ENCODE data around the gene BCAM. TPM values are rescaled to one million over a fixed set of nuclear protein-coding genes. Genes with fewer than 3 reads are reported as not detected.
A peak's percentile ranks its signal among the peaks of the same experiment; 100 is the strongest.

BCAM gene
- total RNA-seq, 1 donor from 2014 or later, result 355 TPM

GRCh38 chr19:44840811-44841210, 31.9 kb downstream of the BCAM start:
- H3K36me3 Mint-ChIP-seq, result no peaks in the 10 kb centered on the region
- peaks cover 4% of the 10 kb centered on the region for H3K4me1 Mint-ChIP-seq
- H3K27ac Mint-ChIP-seq, result no peak overlapping the region
- no peak for TF ChIP-seq CTCF (IDR thresholded peaks at IDR 0.05; ENCODE audit: unreplicated experiment)
- H3K4me3 Mint-ChIP-seq, result no peak overlapping the region
- H3K9me3 Mint-ChIP-seq, result no peaks in the 10 kb centered on the region
- H3K27me3 Mint-ChIP-seq (ENCODE audit: low read depth), result peaks cover 2% of the 10 kb centered on the region
- no peak for DNase-seq (ENCODE audit: low spot score in 2 of 2, unreplicated experiment in 2 of 2)

GRCh38 chr19:44841231-44841630, 32.3 kb downstream of the BCAM start:
- Mint-ChIP-seq H3K36me3 (no peaks in the 10 kb centered on the region), H3K27me3 (ENCODE audit: low read depth) (no peaks in the 10 kb centered on the region), H3K4me3 (no peak overlapping the region), H3K9me3 (no peaks in the 10 kb centered on the region), H3K4me1 (peaks cover 4% of the 10 kb centered on the region), H3K27ac (no peak overlapping the region)
- no peak for DNase-seq (ENCODE audit: low spot score in 2 of 2, unreplicated experiment in 2 of 2)
- TF ChIP-seq CTCF (IDR thresholded peaks at IDR 0.05; ENCODE audit: unreplicated experiment), result no peak

GRCh38 chr19:44845286-44845611, 36.3 kb downstream of the BCAM start:
- no peaks in the 10 kb centered on the region for H3K27me3 Mint-ChIP-seq (ENCODE audit: low read depth)
- H3K4me1 Mint-ChIP-seq, result peaks cover 22% of the 10 kb centered on the region
- H3K36me3 Mint-ChIP-seq, result no peaks in the 10 kb centered on the region
- no peak for DNase-seq (ENCODE audit: low spot score in 2 of 2, unreplicated experiment in 2 of 2)
- H3K9me3 Mint-ChIP-seq, result no peaks in the 10 kb centered on the region
- peak overlapping the region; percentile 96 for H3K27ac Mint-ChIP-seq
- TF ChIP-seq CTCF (IDR thresholded peaks at IDR 0.05; ENCODE audit: unreplicated experiment), result no peak
- peak overlapping the region; percentile 99 for H3K4me3 Mint-ChIP-seq

- peak; percentile 40 for TF ChIP-seq CTCF (IDR thresholded peaks at IDR 0.05; ENCODE audit: unreplicated experiment)
- Mint-ChIP-seq H3K36me3 (no peaks in the 10 kb centered on the region), H3K4me1 (peaks cover 28% of the 10 kb centered on the region), H3K27ac (peak within 1 kb of the TSS; percentile 100), H3K4me3 (peak within 1 kb of the TSS; percentile 99), H3K27me3 (ENCODE audit: low read depth) (no peaks in the 10 kb centered on the region), H3K9me3 (no peaks in the 10 kb centered on the region)
- peak; percentile 100 for DNase-seq (ENCODE audit: low spot score in 2 of 2, unreplicated experiment in 2 of 2)
These were observed 36.9 kb downstream of the BCAM start, which contains the start of gene NECTIN2 for GRCh38 chr19:44845612-44846454. Gene NECTIN2 (plus strand): TSS chr19:44846297. CDS start chr19:44846526, 229 bp downstream.

- DNase-seq (ENCODE audit: low spot score in 2 of 2, unreplicated experiment in 2 of 2), result peak; percentile 74 to 78
- Mint-ChIP-seq H3K4me3 (peak overlapping the region; percentile 99), H3K36me3 (no peaks in the 10 kb centered on the region), H3K27me3 (ENCODE audit: low read depth) (no peaks in the 10 kb centered on the region), H3K27ac (peak overlapping the region; percentile 100), H3K9me3 (no peaks in the 10 kb centered on the region), H3K4me1 (peaks cover 34% of the 10 kb centered on the region)
- TF ChIP-seq CTCF (IDR thresholded peaks at IDR 0.05; ENCODE audit: unreplicated experiment), result no peak
These were observed 37.7 kb downstream of the BCAM start for GRCh38 chr19:44846455-44847143.
